ENCODE results near the gene ATF6B.

- TF ChIP-seq EZH2 (IDR thresholded peaks at IDR 0.05; ENCODE audit: borderline replicate concordance, low read depth, low read length, poor library complexity, severe bottlenecking) (no peak), CTCF (conservative IDR thresholded peaks at IDR 0.05; ENCODE audit: low read depth, low read length) (no peak)
These were observed 47.8 kb upstream of the ATF6B start, which contains the start of gene AGPAT1 for GRCh38 chr6:32175711-32176475.
